ENCODE measurements around the gene HSPA2. TPM values are rescaled to one million over a fixed set of nuclear protein-coding genes. Genes with fewer than 3 reads are reported as not detected.

Gene HSPA2
- total RNA-seq, 1 experiment from 2014 or later: 30.2 TPM

DNA sequence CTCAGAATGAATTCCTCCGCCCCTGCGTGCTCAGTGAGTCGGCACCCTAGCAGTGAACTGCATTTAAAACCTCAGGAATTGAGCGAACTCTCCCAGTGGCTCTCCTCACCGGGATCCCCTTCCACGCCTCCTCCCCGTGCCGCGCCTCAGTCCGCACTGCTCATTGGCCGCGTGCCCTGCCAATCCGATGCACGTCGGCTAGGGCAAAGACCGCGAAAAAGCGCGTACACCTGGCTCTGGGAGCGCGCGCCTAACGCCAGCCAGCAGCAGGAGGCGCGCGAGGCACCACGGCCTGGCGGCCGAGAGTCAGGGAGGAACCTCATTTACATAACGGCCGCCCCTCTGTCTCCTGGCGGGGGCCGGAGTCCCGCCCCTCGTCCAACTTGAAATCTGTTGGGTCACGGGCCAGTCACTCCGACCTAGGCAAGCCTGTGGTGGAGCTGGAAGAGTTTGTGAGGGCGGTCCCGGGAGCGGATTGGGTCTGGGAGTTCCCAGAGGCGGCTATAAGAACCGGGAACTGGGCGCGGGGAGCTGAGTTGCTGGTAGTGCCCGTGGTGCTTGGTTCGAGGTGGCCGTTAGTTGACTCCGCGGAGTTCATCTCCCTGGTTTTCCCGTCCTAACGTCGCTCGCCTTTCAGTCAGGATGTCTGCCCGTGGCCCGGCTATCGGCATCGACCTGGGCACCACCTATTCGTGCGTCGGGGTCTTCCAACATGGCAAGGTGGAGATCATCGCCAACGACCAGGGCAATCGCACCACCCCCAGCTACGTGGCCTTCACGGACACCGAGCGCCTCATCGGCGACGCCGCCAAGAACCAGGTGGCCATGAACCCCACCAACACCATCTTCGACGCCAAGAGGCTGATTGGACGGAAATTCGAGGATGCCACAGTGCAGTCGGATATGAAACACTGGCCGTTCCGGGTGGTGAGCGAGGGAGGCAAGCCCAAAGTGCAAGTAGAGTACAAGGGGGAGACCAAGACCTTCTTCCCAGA, at the start of gene HSPA2 (continued):
- TF ChIP-seq, protein P1, sequence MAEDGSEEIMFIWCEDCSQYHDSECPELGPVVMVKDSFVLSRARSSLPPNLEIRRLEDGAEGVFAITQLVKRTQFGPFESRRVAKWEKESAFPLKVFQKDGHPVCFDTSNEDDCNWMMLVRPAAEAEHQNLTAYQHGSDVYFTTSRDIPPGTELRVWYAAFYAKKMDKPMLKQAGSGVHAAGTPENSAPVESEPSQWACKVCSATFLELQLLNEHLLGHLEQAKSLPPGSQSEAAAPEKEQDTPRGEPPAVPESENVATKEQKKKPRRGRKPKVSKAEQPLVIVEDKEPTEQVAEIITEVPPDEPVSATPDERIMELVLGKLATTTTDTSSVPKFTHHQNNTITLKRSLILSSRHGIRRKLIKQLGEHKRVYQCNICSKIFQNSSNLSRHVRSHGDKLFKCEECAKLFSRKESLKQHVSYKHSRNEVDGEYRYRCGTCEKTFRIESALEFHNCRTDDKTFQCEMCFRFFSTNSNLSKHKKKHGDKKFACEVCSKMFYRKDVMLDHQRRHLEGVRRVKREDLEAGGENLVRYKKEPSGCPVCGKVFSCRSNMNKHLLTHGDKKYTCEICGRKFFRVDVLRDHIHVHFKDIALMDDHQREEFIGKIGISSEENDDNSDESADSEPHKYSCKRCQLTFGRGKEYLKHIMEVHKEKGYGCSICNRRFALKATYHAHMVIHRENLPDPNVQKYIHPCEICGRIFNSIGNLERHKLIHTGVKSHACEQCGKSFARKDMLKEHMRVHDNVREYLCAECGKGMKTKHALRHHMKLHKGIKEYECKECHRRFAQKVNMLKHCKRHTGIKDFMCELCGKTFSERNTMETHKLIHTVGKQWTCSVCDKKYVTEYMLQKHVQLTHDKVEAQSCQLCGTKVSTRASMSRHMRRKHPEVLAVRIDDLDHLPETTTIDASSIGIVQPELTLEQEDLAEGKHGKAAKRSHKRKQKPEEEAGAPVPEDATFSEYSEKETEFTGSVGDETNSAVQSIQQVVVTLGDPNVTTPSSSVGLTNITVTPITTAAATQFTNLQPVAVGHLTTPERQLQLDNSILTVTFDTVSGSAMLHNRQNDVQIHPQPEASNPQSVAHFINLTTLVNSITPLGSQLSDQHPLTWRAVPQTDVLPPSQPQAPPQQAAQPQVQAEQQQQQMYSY (CRISPR knock-in tag; IDR thresholded peaks at IDR 0.05): peak; percentile 79; the same call in 1 of the 2 replicates
- no peak for TF ChIP-seq ZNF671 (CRISPR knock-in tag; IDR thresholded peaks at IDR 0.05)
- TF ChIP-seq, protein P2, sequence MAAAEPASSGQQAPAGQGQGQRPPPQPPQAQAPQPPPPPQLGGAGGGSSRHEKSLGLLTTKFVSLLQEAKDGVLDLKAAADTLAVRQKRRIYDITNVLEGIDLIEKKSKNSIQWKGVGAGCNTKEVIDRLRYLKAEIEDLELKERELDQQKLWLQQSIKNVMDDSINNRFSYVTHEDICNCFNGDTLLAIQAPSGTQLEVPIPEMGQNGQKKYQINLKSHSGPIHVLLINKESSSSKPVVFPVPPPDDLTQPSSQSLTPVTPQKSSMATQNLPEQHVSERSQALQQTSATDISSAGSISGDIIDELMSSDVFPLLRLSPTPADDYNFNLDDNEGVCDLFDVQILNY (CRISPR knock-in tag; IDR thresholded peaks at IDR 0.05): peak; percentile 96
- TF ChIP-seq, protein P3, sequence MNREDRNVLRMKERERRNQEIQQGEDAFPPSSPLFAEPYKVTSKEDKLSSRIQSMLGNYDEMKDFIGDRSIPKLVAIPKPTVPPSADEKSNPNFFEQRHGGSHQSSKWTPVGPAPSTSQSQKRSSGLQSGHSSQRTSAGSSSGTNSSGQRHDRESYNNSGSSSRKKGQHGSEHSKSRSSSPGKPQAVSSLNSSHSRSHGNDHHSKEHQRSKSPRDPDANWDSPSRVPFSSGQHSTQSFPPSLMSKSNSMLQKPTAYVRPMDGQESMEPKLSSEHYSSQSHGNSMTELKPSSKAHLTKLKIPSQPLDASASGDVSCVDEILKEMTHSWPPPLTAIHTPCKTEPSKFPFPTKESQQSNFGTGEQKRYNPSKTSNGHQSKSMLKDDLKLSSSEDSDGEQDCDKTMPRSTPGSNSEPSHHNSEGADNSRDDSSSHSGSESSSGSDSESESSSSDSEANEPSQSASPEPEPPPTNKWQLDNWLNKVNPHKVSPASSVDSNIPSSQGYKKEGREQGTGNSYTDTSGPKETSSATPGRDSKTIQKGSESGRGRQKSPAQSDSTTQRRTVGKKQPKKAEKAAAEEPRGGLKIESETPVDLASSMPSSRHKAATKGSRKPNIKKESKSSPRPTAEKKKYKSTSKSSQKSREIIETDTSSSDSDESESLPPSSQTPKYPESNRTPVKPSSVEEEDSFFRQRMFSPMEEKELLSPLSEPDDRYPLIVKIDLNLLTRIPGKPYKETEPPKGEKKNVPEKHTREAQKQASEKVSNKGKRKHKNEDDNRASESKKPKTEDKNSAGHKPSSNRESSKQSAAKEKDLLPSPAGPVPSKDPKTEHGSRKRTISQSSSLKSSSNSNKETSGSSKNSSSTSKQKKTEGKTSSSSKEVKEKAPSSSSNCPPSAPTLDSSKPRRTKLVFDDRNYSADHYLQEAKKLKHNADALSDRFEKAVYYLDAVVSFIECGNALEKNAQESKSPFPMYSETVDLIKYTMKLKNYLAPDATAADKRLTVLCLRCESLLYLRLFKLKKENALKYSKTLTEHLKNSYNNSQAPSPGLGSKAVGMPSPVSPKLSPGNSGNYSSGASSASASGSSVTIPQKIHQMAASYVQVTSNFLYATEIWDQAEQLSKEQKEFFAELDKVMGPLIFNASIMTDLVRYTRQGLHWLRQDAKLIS (CRISPR knock-in tag; IDR thresholded peaks at IDR 0.05; ENCODE audit: borderline replicate concordance): 0 out of 2 replicates have a peak, but pooled peaks have one; percentile 44
- no peak for TF ChIP-seq ELF4 (CRISPR knock-in tag; IDR thresholded peaks at IDR 0.05; ENCODE audit: low read depth)
- TF ChIP-seq FOXK1 (CRISPR knock-in tag; IDR thresholded peaks at IDR 0.05): peak; percentile 35
- TF ChIP-seq, protein P4, sequence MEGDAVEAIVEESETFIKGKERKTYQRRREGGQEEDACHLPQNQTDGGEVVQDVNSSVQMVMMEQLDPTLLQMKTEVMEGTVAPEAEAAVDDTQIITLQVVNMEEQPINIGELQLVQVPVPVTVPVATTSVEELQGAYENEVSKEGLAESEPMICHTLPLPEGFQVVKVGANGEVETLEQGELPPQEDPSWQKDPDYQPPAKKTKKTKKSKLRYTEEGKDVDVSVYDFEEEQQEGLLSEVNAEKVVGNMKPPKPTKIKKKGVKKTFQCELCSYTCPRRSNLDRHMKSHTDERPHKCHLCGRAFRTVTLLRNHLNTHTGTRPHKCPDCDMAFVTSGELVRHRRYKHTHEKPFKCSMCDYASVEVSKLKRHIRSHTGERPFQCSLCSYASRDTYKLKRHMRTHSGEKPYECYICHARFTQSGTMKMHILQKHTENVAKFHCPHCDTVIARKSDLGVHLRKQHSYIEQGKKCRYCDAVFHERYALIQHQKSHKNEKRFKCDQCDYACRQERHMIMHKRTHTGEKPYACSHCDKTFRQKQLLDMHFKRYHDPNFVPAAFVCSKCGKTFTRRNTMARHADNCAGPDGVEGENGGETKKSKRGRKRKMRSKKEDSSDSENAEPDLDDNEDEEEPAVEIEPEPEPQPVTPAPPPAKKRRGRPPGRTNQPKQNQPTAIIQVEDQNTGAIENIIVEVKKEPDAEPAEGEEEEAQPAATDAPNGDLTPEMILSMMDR (IDR thresholded peaks at IDR 0.05): no peak
- TF ChIP-seq GTF2I (CRISPR knock-in tag; conservative IDR thresholded peaks at IDR 0.05): no peak
- TF ChIP-seq GABPB1 (CRISPR knock-in tag; IDR thresholded peaks at IDR 0.05): 0 out of 2 replicates have a peak, but pooled peaks have one; percentile 36
- TF ChIP-seq, protein P5, sequence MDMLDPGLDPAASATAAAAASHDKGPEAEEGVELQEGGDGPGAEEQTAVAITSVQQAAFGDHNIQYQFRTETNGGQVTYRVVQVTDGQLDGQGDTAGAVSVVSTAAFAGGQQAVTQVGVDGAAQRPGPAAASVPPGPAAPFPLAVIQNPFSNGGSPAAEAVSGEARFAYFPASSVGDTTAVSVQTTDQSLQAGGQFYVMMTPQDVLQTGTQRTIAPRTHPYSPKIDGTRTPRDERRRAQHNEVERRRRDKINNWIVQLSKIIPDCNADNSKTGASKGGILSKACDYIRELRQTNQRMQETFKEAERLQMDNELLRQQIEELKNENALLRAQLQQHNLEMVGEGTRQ (CRISPR knock-in tag; IDR thresholded peaks at IDR 0.05): peak; percentile 54
- TF ChIP-seq JAZF1 (CRISPR knock-in tag; IDR thresholded peaks at IDR 0.05): no peak
- TF ChIP-seq MXD4 (CRISPR knock-in tag; IDR thresholded peaks at IDR 0.05; ENCODE audit: borderline replicate concordance): no peak
- TF ChIP-seq ESRRA (CRISPR knock-in tag; IDR thresholded peaks at IDR 0.05; ENCODE audit: borderline replicate concordance): no peak
- no peak for TF ChIP-seq SOX15 (CRISPR knock-in tag; IDR thresholded peaks at IDR 0.05)
- TF ChIP-seq OVOL2 (CRISPR knock-in tag; IDR thresholded peaks at IDR 0.05; ENCODE audit: borderline replicate concordance): no peak
- TF ChIP-seq, protein P6, sequence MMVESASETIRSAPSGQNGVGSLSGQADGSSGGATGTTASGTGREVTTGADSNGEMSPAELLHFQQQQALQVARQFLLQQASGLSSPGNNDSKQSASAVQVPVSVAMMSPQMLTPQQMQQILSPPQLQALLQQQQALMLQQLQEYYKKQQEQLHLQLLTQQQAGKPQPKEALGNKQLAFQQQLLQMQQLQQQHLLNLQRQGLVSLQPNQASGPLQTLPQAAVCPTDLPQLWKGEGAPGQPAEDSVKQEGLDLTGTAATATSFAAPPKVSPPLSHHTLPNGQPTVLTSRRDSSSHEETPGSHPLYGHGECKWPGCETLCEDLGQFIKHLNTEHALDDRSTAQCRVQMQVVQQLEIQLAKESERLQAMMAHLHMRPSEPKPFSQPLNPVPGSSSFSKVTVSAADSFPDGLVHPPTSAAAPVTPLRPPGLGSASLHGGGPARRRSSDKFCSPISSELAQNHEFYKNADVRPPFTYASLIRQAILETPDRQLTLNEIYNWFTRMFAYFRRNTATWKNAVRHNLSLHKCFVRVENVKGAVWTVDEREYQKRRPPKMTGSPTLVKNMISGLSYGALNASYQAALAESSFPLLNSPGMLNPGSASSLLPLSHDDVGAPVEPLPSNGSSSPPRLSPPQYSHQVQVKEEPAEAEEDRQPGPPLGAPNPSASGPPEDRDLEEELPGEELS (CRISPR knock-in tag; IDR thresholded peaks at IDR 0.05): peak; percentile 62; the same call in 1 of the 2 replicates
- TF ChIP-seq NFATC4 (CRISPR knock-in tag; IDR thresholded peaks at IDR 0.05): no peak
- TF ChIP-seq ATF1 (CRISPR knock-in tag; IDR thresholded peaks at IDR 0.05): no peak
- peak; percentile 97 for TF ChIP-seq MYBL2 (CRISPR knock-in tag; IDR thresholded peaks at IDR 0.05)
- peak; percentile 78 for TF ChIP-seq SP1 (CRISPR knock-in tag; conservative IDR thresholded peaks at IDR 0.05)
- TF ChIP-seq NFYB (CRISPR knock-in tag; conservative IDR thresholded peaks at IDR 0.05; ENCODE audit: low read depth): peak; percentile 95
- TF ChIP-seq SMAD3 (CRISPR knock-in tag; IDR thresholded peaks at IDR 0.05; ENCODE audit: borderline replicate concordance): peak; percentile 68; the same call in 1 of the 2 replicates
- peak; percentile 86 for TF ChIP-seq ETV6 (CRISPR knock-in tag; IDR thresholded peaks at IDR 0.05)
- no peak for TF ChIP-seq FOXP1 (CRISPR knock-in tag; IDR thresholded peaks at IDR 0.05; ENCODE audit: borderline replicate concordance)
